ENCODE data around the gene MBNL2.

The MBNL2 gene

DNA sequence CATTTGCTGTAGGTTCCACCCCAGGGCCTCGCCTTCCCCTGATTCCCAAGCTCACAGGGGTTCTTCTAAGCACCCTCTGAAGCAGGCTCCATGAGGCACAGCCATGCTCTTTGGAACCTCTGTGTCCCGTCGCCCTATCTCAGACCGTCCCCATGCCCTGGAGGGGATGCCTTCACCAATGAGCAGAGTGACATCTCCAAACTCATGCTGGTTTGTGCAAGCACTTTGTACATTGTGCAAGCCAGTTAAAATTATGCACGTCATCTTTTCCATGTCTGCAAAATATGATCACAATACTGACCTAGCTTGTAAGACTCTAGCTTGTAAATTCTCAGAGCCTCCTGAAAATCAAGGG is 165.3 kb downstream of the MBNL2 start:
- DNase-seq, result no peak

- no peak for DNase-seq
Measured at GRCh38 chr13:97387890-97388289, 165.8 kb downstream of the MBNL2 start.

DNA sequence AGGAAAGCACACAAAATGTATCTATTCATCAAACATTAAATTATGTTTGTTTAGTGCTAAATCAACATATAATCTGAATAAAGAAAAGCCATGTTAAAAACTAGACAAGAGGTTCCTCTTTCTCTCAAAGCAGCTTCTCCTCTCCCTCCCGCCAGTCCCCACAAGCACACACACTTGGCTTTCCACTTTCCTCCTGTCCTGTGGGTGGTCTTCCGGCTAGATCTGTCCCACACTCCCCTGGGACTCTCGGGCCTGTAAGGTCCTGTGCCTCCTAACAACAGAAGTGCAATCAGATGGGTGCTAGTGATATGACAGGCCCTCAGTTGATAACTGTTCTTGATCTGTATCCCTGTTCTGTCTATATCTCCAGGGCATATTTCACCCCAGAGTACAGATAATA is 166.2 kb downstream of the MBNL2 start:
- no peak for DNase-seq

DNA sequence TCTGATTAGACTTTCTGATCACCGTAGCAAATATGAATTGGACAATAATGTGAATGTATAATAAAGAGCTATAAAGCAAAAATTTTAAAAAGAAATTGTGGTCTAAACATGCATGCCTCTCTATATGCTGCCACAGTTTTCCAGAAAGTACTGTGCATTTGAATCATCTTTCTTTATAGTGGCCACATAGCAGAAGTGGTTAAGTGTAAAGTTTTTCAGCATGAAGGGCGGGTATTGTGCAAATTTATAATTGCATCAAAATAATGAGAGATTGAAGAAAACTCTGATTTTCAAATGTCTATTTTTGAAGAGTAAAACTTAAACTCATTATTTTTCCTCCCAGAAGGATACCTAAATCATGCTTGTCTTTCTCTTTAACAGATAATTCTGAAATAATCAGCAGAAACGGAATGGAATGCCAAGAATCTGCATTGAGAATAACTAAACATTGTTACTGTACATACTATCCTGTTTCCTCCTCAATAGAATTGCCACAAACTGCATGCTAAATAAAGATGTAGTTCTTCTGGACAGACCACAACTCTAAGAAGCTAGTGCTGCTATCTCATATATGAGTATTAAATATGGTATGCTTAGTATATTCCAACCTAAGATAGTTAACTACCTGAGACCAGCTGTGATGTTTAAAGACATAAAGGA is 168.9 kb downstream of the MBNL2 start:
- DNase-seq, result no peak

DNA sequence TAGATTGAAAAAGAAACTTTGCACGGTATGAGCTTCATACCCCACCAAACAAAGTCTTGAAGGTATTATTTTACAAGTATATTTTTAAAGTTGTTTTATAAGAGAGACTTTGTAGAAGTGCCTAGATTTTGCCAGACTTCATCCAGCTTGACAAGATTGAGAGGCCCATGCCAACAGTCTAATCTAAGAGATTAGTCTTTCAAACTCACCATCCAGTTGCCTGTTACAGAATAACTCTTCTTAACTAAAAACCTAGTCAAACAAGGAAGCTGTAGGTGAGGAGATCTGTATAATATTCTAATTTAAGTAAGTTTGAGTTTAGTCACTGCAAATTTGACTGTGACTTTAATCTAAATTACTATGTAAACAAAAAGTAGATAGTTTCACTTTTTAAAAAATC is 169.9 kb downstream of the MBNL2 start:
- DNase-seq, result no peak

- DNase-seq, result no peak
Measured at GRCh38 chr13:97394542-97394941, 172.4 kb downstream of the MBNL2 start.

- no peak for DNase-seq
Measured at GRCh38 chr13:97395447-97396136, 173.5 kb downstream of the MBNL2 start.

- DNase-seq, result no peak
Measured at GRCh38 chr13:97397267-97397666, 175.1 kb downstream of the MBNL2 start.

GRCh38 chr13:97401421-97401820 is 179.3 kb downstream of the MBNL2 start:
- DNase-seq, result no peak

- DNase-seq, result no peak
Measured at GRCh38 chr13:97403893-97404750, 182.0 kb downstream of the MBNL2 start.

DNA sequence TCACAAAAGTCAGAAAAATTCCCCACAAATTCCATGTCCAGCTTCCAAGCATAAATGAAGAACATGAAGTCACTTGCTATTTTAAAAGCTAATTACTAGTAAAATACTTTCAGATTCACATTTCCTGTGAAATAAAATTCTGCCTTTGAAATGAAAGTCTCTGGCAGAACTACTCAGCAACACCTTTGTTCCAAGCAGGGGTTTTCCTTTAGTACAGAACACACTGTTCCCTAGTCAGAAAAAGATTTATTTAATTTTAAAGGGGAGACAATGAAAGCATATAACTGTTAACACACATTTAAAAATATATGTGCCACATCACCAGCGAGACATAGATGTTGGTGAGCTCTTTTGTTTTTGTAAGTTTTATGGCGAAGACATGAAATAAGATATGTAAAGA is 185.4 kb downstream of the MBNL2 start:
- DNase-seq, result no peak

DNA sequence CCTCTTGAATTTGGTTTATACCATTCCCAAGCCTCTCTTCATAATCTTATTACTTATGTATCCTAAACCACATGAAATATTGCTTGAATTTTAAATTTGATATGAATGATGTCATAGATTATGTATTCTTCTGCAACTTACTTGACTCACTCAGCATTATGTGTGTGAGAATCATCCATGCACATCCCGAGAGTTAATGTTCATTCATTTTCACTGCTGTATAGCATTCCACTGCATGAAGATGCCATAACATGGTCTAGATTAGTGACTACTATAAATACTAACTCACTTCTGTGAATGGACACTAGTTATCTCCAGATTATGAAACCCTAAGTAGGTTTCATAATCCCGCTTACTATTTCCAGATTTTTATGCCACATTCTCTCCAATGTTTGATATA is 186.8 kb downstream of the MBNL2 start:
- DNase-seq, result no peak

GRCh38 chr13:97411984-97412383 is 189.9 kb downstream of the MBNL2 start:
- no peak for DNase-seq

DNA sequence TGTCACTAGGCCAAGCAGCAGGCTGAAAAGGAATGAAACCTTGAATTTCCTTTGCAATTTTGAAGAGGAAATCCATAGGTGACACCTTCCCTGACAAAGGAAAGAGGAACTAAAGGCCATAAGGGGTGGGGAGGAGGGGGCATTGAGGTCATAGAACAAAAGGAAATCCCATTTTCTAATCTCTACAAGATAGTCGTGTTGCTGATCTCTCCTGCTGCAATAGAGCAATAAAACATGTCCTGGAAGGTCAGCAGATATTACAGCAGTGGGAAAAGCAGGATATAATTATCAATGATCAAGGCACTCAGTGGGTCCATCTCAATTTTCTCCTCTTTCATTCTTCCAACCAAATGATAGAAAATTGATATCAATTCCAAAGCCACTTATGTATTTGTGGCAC is 191.6 kb downstream of the MBNL2 start:
- DNase-seq, result no peak

DNA sequence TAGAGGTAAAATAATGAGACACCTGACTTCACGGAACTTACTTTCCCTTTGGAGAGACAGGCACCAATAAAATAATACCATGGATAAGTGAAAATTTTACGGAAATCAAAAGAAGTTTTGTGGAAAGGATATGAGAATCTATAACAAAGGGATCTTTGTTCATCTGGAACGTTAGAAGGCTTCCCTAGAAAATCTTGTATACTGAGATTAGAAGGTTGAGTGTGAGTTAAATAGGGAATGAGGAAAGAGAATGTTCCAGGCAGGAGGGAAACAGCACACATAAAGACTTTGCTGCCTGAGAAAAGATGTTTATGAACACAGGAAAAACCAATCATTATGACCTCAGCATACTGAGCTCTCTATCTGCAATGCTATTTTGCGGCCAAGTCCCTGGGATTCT is 192.3 kb downstream of the MBNL2 start:
- no peak for DNase-seq

GRCh38 chr13:97417698-97418097 is 195.6 kb downstream of the MBNL2 start:
- no peak for DNase-seq

- no peak for DNase-seq
Measured at GRCh38 chr13:97422118-97423054, 200.3 kb downstream of the MBNL2 start.

- no peak for DNase-seq
Measured at GRCh38 chr13:97423300-97424045, 201.3 kb downstream of the MBNL2 start.

- DNase-seq, result no peak
Measured at GRCh38 chr13:97425590-97425989, 203.5 kb downstream of the MBNL2 start.

DNA sequence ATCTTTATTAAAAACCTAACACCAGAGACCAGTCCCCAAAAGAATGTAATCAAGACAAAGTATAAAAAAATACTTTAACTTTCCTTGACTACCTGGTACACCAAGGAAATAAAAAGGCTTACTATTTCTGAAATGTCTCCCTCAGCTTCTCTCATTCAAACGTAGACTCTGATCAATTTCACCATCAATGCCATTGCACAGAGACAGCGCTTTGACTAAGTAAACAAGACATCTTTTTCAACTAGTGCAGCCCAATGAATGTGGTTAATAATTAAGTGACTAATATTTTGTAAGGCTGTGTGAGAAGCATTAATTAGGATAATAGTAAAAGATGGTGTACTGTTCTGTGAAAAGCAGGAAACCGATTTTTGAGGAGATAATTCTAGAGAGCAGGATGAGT is 204.6 kb downstream of the MBNL2 start:
- DNase-seq, result no peak

DNA sequence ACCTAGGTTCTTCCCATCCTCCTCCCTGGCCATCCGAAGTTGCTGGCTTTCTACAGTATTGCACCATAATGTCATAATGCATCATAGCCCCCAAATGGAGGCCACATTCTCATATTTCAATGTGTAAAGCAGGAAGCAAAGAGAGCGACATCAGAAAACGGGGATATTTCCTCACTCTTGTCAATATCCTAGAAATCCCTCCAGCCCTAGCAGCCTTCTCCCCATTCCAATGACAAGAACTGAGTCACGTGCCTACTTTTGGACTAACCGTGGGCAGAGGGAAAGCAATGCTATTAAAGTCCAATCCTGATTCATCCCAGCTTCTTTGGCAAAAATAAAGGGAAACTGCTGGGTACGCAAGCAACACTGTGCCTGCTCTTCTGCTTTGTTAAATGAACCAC is 207.5 kb downstream of the MBNL2 start:
- DNase-seq, result no peak

GRCh38 chr13:97430296-97430695 is 208.2 kb downstream of the MBNL2 start:
- DNase-seq, result no peak
